GM10847 (cell line): Measurements from ENCODE around the gene HIVEP3.

Experiments
- POLR2A ChIP-seq: IDR thresholded peaks from 2 replicates; pipeline ENCODE4 v1.6.1; 2011; ENCODE audit not compliant: insufficient read length; ENCODE audit errors: extremely low read depth

HIVEP3 gene

DNA sequence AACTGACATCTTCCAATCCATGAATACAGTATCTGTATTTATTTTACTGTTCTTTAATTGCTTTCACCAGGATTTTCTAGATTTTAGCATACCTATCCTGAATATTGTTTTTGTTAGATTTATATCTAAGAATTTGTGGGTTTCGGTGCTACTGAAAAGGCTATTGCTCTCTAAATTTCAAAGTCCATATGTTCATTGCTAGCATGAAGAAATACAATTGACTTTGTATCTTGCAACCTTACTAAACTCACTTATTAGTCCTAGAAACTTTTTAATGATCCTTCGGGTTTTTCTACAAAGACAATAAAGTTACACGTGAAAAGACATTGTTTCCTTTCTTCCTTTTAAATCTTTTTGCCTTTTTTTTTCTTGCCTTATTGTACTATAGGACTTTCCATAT lies 12.9 kb upstream of the HIVEP3 start:
- no peak for TF ChIP-seq POLR2A

DNA sequence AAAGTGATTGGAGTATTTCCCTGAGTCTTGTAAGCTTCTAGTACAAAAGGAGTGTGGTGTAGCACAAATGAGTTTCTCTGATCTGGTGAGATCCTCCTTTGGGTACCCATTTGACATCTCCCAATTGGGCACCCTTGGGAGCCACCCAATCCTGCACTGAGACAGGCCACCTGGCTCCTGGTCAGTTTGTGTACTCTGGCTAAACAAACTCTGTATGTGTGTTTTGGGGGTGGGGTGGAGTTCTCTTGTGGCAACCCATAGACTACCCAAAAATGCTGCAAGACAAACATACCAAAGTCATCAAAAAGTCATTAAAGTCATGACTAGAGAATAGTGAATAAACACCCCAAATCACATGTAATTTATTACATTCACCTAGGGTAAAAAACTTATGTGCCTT lies 8.4 kb upstream of the HIVEP3 start:
- TF ChIP-seq POLR2A = no peak

DNA sequence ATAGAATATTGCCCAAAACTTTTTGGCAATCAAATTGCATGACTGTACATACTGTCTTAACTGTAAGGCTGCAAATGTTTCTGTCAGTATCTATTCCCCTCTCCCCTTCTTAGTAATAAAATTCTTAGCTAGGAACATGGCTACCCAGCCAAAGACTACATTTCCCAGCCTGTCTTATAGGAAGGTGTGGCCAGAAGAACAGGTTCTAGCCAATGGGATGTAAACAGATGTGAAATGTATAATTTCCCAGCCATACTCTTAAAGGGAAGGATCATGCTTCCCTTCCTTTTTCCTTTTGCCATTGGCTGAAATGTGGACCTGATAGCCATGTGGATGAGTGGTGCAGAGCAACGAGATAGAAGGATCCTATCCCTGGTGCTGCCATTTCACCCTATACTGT lies 7.0 kb upstream of the HIVEP3 start:
- TF ChIP-seq POLR2A = no peak

DNA sequence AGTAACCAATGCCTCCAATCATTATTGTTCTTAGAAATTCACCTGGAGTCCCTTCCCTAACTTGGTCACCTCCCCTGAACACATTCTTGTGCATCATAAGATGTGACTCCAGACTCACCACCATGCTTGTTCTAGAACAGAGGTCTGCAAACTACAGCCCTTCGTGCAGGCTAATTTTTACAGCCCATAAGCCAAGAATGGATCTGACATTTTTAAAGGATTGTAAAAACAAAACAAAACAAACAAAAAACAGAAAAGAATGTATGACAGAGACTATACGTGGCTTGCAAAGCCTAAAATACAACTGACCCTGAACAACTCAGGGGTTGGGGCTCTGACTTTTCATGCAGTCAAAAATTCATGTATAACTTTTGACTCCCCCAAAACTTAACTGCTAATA lies 6.2 kb upstream of the HIVEP3 start:
- no peak for TF ChIP-seq POLR2A

DNA sequence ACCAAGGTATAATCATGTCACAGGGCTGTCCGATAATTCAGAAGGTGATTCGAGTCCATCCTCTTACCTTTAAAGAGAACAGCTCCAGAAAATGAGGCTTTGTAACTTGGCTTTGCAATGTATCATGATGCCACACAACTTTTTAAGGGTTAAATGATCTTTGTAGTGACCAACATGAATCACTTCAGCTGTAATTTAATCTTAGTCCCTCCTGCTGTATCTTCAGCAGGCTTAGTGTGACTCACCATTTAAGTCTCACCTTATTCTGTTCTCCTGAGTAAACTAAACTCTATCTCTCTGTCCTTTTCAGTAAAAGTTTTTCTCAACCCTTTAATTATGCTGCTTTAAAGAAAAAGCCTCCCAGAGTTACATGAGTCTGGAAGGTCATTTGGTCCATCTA lies 1.9 kb upstream of the HIVEP3 start:
- no peak for TF ChIP-seq POLR2A

DNA sequence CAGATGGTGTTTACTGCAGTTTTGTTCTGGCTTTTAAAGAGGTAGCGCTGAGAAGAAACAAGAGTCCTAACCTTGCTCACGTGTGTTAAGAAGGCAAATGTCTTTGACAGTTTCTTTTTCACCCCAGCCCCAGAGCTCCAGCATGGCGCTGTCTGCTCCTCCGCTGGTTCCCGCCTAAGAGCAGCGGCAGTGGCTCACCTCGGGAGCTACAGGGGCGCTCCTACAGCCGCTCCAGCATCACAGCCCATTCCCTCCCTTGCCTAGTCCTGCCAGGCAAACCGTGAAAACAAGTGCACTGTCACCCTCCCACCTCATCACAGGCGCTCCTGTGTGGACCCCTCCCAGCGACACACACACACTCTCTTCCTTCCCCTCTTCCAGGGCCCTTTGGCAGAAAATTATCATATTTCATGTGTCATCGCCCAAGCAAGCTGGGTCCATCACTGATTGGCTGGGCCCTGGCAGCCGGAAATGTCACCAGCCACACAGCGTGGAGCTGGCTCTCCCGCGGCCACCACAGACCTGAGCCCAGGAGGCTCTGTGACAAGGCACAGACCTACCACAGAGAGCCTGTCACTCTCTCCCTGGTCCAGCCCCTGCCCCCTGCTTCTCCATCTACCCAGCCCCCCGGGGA lies 1.2 kb upstream of the HIVEP3 start:
- no peak for TF ChIP-seq POLR2A

DNA sequence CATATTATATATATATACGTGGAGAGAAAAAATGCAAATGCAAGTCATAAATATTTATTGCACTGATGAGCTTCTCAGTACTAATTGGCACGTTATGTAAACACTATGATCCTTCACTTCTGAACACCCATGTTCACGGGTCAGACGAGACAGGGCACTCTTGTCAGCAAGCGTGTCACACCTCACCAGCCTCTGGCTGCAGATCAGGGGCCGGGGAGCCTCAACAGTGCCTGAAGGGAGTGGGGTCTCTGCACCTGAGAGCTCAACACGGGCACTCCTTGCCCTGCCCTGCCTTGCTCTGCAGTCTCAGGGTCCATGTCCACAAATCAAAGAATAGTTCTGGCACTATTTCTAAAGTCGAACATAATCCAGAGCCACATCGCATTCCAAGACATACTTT lies 409 bp upstream of the HIVEP3 start:
- no peak for TF ChIP-seq POLR2A

DNA sequence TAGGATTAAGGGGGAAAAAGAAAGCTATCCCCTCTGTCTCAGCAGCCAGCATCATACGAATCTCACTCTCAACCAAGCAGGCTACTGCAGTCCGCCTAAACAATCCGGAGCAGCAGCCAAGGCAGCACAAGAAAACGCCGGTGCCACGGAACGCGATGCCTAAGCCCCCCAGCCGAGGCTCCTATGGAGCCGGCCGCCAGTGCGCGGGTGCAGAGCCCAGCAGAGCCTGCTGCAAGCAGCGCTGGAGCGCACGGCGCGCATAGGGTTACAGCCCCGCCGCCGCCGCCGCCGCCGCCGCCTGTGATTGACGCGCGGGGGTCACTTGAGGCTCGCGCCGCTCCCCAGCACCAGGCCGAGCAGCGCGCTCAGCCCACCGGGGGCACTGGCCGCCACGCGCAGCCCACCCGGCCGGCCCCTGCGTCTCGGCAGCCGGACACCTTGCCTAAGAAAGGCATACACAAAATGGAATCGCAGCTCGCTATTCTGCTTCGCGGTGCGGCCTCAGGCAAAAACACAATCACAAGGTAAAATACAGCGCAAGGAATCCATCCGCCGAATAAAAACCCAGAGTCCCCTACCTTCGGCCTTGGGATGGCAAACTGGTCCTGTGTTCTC lies 780 bp downstream of the HIVEP3 start:
- TF ChIP-seq POLR2A = no peak

DNA sequence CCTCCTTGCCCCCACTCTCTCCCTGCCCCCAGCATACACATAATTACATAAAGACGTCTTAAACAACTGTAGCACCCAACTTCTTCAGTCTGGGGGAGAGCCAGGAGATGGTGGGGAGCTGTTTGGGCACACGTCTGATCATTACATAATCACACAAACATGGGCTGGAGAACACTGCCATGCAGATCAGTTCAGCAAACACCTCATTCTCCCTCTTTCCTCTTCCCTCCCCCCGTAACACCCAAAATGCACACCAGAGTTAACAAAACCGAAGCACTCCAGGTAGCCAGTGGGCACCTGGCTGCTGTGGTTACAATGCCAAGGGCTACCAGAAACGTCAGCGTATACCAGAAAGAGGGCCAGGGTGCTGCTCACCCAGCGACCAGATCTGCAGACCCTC lies 1.6 kb downstream of the HIVEP3 start:
- no peak for TF ChIP-seq POLR2A

DNA sequence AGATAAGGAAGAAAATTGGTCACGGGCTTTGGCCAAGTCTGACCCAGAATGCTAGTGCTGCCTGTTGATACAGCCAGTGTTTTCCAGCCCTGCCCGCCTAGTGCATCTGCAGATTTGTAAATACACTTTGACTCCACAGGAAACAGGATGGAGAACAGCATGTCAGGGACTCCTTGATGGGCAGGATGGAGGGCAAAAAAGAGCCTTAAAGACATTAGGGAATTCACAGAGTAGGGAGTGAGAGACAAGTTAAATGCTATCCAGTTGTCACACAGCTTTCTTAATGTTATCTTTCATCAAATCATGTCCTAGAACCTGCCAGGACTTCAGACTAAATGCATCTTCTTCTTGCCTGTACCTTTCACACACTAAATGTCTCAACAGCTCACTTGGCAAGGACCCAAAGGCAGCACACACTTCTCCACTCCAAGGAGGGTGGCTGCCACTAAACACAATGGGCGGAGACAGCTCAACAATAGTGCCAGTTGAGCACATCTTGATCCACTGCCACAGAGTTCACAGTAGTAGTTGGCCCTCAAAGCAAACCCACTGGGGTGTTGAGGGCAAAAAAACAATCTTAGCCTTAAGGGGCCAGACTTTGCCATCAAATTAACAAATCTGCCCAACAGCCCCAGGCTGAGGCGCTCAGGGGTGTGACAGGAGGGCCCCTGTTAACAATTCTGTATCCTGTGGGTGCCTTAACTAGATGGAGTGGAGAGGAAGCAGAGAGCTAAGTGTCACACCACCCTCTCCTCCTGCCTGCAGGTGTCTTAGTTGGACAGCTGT lies 2.7 kb downstream of the HIVEP3 start:
- no peak for TF ChIP-seq POLR2A

DNA sequence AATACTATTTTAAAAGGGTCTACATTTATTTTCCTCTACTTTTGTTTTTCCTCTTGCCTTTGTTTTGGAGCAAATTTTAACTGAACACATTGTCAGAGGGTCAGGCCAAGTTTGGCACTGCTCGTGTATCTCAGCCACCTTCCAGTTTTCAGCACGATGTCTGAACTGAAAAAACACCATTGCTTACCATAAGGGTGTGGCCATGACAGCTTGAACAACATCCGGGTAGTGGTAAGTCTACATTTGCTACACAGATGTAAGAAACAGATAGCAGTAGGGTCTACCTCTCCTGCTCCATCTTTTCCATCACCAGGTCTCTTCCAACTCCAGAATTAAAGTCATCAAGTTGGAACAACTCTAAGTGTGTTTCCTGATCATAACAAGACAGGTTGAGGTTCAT lies 4.2 kb downstream of the HIVEP3 start:
- no peak for TF ChIP-seq POLR2A

DNA sequence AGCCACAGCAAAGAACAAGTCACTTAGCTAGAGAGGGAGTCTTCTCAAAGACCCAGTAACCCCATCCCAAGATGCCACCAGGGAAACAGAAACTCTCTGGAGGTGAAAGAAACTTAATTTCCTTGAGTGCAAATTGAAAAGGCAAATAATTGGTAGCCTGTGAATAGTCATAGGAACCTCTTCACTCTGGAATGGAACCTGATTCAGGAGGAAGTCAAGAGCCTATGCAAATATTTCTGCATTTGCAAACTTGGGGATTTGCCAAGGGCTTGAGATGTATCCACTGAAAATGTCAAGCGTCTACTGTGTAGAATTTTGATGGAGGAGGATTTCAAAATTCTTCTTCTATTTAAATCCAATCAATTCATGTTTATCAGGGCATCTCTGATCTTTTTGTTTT lies 5.7 kb downstream of the HIVEP3 start:
- no peak for TF ChIP-seq POLR2A

DNA sequence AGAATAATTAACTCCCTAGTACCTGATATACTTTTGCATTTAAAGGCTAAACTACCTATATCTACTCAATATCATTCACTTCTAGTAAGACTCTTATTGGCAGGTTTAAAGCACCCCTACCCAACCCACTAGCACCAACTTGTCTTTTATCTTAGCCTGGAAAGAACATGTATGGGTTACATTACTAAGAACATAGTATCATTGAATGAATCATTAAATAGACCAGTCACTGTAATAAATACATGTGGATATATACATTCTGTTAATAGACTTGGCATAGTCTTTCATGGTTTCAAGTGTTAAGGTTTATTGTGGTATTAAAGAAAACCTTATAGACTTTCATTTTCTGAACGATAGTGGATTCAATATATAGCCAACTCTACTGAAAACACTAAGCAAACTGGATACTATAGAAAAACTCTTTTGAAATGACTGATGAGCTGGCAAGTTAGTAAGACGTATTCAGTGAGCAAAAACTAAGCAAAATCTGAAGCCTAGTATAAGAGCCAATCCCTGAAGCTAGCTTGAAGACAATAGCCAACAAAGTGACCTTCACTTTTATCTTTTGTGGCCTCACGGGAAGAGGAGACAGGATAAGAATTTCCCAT lies 10.3 kb downstream of the HIVEP3 start:
- no peak for TF ChIP-seq POLR2A

DNA sequence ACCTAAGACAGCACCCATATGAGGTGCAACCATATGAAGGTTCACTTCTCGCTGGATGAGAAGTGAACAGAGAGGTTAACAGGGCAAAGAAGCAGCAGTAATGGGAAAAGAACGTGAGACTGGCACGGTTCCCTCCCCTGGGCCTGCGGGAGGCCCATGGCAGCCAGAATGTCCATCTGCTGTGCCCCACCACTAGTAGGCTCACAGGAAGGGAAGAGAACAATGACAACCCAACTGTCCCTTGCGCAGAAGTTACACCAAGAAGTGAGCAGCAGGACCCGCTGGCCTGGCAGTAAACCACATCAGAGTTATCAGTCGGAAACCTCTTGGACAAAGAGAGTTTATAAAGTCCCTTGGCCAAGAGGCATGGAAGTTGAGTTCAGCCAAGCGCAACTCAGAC lies 11.3 kb downstream of the HIVEP3 start:
- TF ChIP-seq POLR2A = no peak

DNA sequence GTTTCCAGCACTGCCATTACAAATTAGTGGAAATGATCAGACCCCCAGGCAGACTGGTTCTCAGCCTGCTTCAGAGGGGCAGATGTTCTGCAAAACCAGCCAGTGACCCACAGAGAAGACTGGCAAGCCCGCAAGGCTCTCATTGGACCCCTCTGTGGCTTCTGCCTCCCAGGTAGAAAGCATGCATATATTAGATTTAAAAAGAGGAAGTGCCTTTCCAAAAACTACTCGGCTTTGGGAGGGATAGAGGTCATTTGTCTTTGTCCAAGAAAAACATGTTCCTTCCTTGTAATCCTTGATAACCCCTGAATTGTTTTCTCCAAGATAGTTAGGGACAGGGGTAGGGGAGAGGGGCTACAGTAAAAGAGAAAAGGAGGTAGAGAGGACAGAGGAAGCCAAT lies 11.8 kb downstream of the HIVEP3 start:
- no peak for TF ChIP-seq POLR2A

DNA sequence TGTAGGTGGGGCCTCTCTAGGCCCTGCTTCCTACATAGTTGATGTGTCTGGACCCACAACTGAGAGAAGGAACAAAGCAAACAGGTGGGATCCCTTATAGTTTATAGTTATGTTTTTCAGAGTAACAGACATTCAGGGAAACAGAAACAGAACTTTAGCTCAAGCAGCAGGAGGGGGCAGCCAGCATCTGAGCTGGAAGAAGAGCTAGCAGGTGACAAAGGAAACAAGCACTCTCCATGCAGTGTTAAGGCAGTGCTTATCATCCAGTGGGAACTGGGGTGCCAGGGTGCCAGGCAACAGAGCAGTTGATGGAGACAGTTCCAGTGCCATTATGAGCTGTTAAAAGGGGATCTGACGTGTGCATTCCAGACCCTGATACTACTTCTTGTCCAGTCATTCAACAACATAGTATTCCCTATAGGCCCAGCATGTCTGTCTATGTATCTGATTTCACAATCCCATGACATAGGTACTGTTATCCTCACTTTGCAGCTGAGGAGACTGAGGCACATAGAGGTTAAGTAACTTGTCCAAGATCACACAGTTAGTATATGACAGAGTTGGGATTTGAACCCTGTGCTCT lies 13.5 kb downstream of the HIVEP3 start:
- no peak for TF ChIP-seq POLR2A
